HEK293 (cell line): Measurements from ENCODE around the gene SYTL3.

ENCODE experiments used
- YY1 ChIP-seq: fragments of 450-650 bp; formaldehyde crosslinking; IDR thresholded peaks from 2 replicates; pipeline ENCODE4 v1.5.1; 2018; ENCODE audit warnings: missing biosample characterization, missing genetic modification characterization
- ZBTB1 ChIP-seq: fragments of 450-650 bp; formaldehyde crosslinking; IDR thresholded peaks from 2 replicates; pipeline ENCODE4 v1.5.1; 2016; ENCODE audit warnings: missing biosample characterization, missing genetic modification characterization
- ZNF473 ChIP-seq: fragments of 450-650 bp; formaldehyde crosslinking; IDR thresholded peaks from 2 replicates; pipeline ENCODE4 v1.5.1; 2017; ENCODE audit warnings: missing biosample characterization, missing genetic modification characterization

GRCh38 chr6:158725704-158726103 lies 75.8 kb downstream of the SYTL3 start:
- TF ChIP-seq ZNF473 (no peak), YY1 (tag by site-specific recombination) (no peak), ZBTB1 (tag by site-specific recombination) (no peak)
